ENCODE data around the gene IDUA.
A peak's percentile ranks its signal among the peaks of the same experiment; 100 is the strongest.

IDUA gene

GRCh38 chr4:987624-988513, 1.0 kb downstream of the IDUA start:
- H3K4me1 Mint-ChIP-seq (ENCODE audit: low read depth): peaks cover 25% of the 10 kb centered on the region
- no peaks in the 10 kb centered on the region for H3K27me3 Mint-ChIP-seq
- H3K9me3 Mint-ChIP-seq (ENCODE audit: low read depth): no peaks in the 10 kb centered on the region
- peak overlapping the region; percentile 82 for H3K4me3 Mint-ChIP-seq
- H3K27ac Mint-ChIP-seq: no peak overlapping the region
- H3K36me3 Mint-ChIP-seq: no peaks in the 10 kb centered on the region

- H3K4me1 Mint-ChIP-seq (ENCODE audit: low read depth): peaks cover 25% of the 10 kb centered on the region
- peak overlapping the region; percentile 10 for H3K4me3 Mint-ChIP-seq
- no peaks in the 10 kb centered on the region for H3K27me3 Mint-ChIP-seq
- no peaks in the 10 kb centered on the region for H3K9me3 Mint-ChIP-seq (ENCODE audit: low read depth)
- no peaks in the 10 kb centered on the region for H3K36me3 Mint-ChIP-seq
- no peak overlapping the region for H3K27ac Mint-ChIP-seq
Measured at GRCh38 chr4:988726-989721, 2.2 kb downstream of the IDUA start.

GRCh38 chr4:989722-990471, 3.1 kb downstream of the IDUA start:
- Mint-ChIP-seq H3K9me3 (ENCODE audit: low read depth) (no peaks in the 10 kb centered on the region), H3K27ac (no peak overlapping the region), H3K4me3 (no peak overlapping the region), H3K4me1 (ENCODE audit: low read depth) (peaks cover 19% of the 10 kb centered on the region), H3K36me3 (no peaks in the 10 kb centered on the region), H3K27me3 (no peaks in the 10 kb centered on the region)

- H3K4me3 Mint-ChIP-seq: no peak overlapping the region
- H3K9me3 Mint-ChIP-seq (ENCODE audit: low read depth): no peaks in the 10 kb centered on the region
- no peaks in the 10 kb centered on the region for H3K27me3 Mint-ChIP-seq
- H3K4me1 Mint-ChIP-seq (ENCODE audit: low read depth): peaks cover 10% of the 10 kb centered on the region
- no peaks in the 10 kb centered on the region for H3K36me3 Mint-ChIP-seq
- H3K27ac Mint-ChIP-seq: no peak overlapping the region
Measured at GRCh38 chr4:990746-991367, 4.0 kb downstream of the IDUA start.

GRCh38 chr4:991451-992296, 4.8 kb downstream of the IDUA start:
- no peak overlapping the region for H3K27ac Mint-ChIP-seq
- H3K9me3 Mint-ChIP-seq (ENCODE audit: low read depth): no peaks in the 10 kb centered on the region
- no peaks in the 10 kb centered on the region for H3K36me3 Mint-ChIP-seq
- H3K4me1 Mint-ChIP-seq (ENCODE audit: low read depth): peaks cover 5% of the 10 kb centered on the region
- H3K4me3 Mint-ChIP-seq: no peak overlapping the region
- H3K27me3 Mint-ChIP-seq: no peaks in the 10 kb centered on the region

- Mint-ChIP-seq H3K27me3 (no peaks in the 10 kb centered on the region), H3K27ac (no peak overlapping the region), H3K36me3 (no peaks in the 10 kb centered on the region), H3K4me3 (no peak overlapping the region), H3K4me1 (ENCODE audit: low read depth) (peaks cover 5% of the 10 kb centered on the region), H3K9me3 (ENCODE audit: low read depth) (no peaks in the 10 kb centered on the region)
Measured at GRCh38 chr4:992297-993110, 5.7 kb downstream of the IDUA start.

- Mint-ChIP-seq H3K4me3 (no peak within 1 kb of the TSS), H3K4me1 (ENCODE audit: low read depth) (peaks cover 7% of the 10 kb centered on the region), H3K27me3 (peaks cover 1% of the 10 kb centered on the region), H3K36me3 (no peaks in the 10 kb centered on the region), H3K9me3 (ENCODE audit: low read depth) (no peaks in the 10 kb centered on the region), H3K27ac (no peak within 1 kb of the TSS)
Measured at GRCh38 chr4:993111-994029, 6.5 kb downstream of the IDUA start, which contains the start of gene SLC26A1. SLC26A1 (minus strand) TSS chr4:993404; CDS start chr4:991703, 1,701 bp downstream.

- Mint-ChIP-seq H3K27ac (no peak overlapping the region), H3K4me1 (ENCODE audit: low read depth) (peaks cover 11% of the 10 kb centered on the region), H3K9me3 (ENCODE audit: low read depth) (no peaks in the 10 kb centered on the region), H3K36me3 (no peaks in the 10 kb centered on the region), H3K27me3 (peaks cover 6% of the 10 kb centered on the region), H3K4me3 (no peak overlapping the region)
Measured at GRCh38 chr4:995311-996026, 8.6 kb downstream of the IDUA start.

- peaks cover 11% of the 10 kb centered on the region for H3K4me1 Mint-ChIP-seq (ENCODE audit: low read depth)
- no peaks in the 10 kb centered on the region for H3K36me3 Mint-ChIP-seq
Measured at GRCh38 chr4:996030-996996, 9.5 kb downstream of the IDUA start.

GRCh38 chr4:996997-997374, 10.1 kb downstream of the IDUA start:
- Mint-ChIP-seq H3K36me3 (no peaks in the 10 kb centered on the region), H3K9me3 (ENCODE audit: low read depth) (no peaks in the 10 kb centered on the region), H3K4me3 (no peak overlapping the region), H3K4me1 (ENCODE audit: low read depth) (peaks cover 11% of the 10 kb centered on the region), H3K27me3 (peaks cover 6% of the 10 kb centered on the region), H3K27ac (no peak overlapping the region)

More at GRCh38 chr4:996030-996996, 9.5 kb downstream of the IDUA start:
- Mint-ChIP-seq H3K9me3 (ENCODE audit: low read depth) (no peaks in the 10 kb centered on the region), H3K27ac (no peak overlapping the region), H3K27me3 (peaks cover 6% of the 10 kb centered on the region), H3K4me3 (no peak overlapping the region)

Data from activated naive CD8-positive, alpha-beta T cell (primary cell).